Keratinocyte (primary cell): ENCODE data around the gene DVL1.

Source experiments
- CTCF ChIP-seq, 3 experiments: IDR thresholded peaks in 1 of 3; conservative IDR thresholded peaks in 1 of 3; optimal IDR thresholded peaks in 1 of 3; 2 replicates in 2 of 3; 3 replicates in 1 of 3; pipeline versions ENCODE3 to v1.5.1; 2011; ENCODE audit warnings: low read length in 3 of 3, mild to moderate bottlenecking in 3 of 3, moderate library complexity in 2 of 3, control low read depth in 1 of 3, inconsistent platforms in 1 of 3; ENCODE audit not compliant: insufficient read depth in 2 of 3; ENCODE audit errors: extremely low read depth in 1 of 3
- EZH2 ChIP-seq: IDR thresholded peaks from one replicate; pipeline ENCODE4 v1.6.1; 2012; ENCODE audit warnings: inconsistent platforms, mild to moderate bottlenecking, low read length, moderate library complexity

- TF ChIP-seq EZH2 (no peak), CTCF (optimal IDR thresholded peaks at IDR 0.05 in 1 of 3, IDR thresholded peaks at IDR 0.05 in 1 of 3, conservative IDR thresholded peaks at IDR 0.05 in 1 of 3; ENCODE audit: extremely low read depth in 1 of 3, insufficient read depth in 2 of 3, low read length in 3 of 3) (no peak)
These were observed 35.0 kb downstream of the DVL1 start for GRCh38 chr1:1314237-1314586.
